GM18526 (cell line): ENCODE results near the gene NFASC.

ENCODE experiments used
- POLR2A ChIP-seq: IDR thresholded peaks from 3 replicates; pipeline ENCODE4 v1.6.1; 2011; ENCODE audit not compliant: insufficient read length; ENCODE audit errors: extremely low read depth

NFASC gene

DNA sequence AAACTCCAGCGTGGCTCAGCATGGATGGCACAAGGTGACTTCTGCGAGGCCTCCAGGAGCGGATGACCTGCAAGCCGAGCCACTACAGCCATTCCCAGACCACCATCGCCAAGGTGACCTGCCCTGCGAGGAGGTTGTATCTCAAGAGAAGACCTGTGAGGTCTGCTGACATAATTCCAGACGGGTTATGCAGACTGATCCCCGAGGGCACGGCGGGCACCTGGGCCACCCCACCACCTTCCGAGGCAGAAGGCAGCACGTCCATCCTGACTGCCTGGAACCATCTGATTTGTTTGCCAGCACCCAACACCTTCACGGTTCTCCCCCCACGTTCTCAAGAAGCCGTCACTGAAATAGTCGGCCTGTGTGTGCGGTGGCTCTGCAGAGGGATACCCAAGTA is 115.5 kb downstream of the NFASC start:
- TF ChIP-seq POLR2A = no peak

DNA sequence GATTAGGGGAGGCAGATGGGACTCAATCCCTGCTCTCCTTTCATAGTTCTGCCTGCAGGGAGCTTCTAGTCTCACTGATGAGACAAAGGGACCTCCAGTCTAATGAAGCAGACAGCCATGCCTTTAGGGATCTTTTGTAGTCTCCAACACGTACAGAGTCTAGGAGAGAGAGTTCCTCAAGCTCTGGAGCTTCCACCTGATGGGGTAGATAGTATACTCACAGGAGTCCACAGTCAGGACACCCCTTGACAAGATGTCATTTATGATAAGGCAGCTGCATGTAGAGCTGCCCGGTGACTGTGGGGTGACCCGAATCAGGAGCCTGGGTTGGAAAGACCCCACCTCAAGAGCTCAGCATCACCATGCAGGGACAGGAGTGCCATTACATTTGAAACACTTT is 117.0 kb downstream of the NFASC start:
- TF ChIP-seq POLR2A = no peak

DNA sequence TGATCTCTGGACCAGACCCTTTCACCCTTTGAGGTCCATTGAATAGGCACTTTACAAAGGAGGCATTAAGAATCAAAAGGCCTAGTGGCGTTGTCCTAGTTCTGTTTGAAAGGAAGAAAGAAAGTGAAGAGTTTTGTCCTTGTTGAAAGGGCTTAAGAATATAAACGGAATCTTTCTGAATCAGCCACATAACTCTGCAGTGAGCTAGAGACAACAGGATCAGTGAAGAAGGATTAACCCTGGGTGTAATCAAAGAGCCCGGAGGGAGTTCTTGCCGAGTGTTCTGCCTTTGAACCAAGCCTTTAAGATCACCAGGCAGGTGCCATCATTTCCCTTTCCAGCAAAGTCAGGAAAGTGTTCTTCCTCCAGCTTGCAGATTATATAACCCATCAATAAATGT is 117.5 kb downstream of the NFASC start:
- TF ChIP-seq POLR2A = no peak

DNA sequence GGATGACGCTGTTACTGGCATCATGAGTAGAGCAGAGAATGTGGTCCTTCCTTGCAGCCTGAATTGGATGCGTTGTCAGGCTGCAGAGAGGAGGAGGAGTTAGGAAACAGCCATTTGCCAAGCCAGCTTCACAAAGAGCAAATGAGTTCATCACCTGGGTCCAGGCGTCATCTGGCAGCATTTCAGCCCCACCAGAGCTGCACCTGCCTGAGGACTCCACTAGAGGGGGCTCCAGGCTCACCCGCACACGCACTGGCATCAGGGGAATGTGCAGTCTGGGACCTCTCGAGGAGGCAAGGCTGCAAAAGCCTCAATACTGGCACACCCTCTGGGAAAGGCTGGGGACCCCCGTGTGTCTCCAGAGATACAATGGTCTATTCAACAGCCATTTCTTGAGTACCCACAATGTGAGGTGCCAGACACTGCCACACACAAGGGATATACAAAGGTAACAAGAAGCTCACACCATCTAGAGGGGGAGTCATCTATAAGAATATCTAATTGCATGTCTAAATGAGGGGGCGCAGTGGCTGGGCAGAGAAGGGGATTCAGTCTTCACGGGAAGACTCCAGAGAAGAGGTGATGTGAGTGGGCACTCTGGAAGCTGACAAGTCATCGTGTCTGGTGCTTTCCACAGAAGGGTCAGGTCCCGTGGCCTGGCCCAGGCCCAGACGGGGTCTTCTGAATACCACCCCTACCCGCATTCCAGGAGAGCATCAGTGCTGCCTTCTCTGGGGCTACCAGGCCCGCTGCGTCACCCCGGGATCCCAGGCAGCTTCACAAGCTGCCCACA is 118.8 kb downstream of the NFASC start:
- no peak for TF ChIP-seq POLR2A

DNA sequence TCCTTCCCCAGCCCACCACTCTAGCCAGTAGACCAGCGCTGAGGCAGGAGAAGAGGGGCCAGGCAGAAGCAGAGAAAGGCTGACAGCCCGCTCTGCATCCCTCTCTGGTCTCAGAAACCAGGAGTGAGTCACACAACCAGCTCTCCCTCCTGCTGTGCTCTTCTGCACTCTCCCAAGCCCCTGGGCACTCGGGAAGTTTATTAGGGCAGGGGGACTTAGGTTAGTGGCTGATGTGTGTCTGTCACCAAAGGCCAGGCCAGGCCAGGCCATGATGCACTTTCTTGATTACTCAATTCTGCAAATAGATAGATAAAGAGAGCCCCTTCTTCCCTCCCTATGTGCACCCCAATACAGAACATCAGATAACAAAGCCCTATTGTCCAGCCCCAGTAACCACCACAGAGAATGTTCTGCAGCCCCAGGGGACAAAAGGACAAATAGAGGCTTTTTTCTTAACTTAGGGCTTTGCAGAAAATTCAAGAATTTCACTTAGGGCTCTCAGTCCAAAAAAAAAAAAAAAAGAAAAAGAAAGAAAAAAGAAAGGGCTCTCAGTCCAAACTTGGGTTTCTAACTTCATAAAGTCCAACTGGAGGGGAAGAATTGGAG is 119.5 kb downstream of the NFASC start:
- TF ChIP-seq POLR2A = no peak

- TF ChIP-seq POLR2A = no peak
Observed at GRCh38 chr1:204990721-204991341, 120.2 kb downstream of the NFASC start.

DNA sequence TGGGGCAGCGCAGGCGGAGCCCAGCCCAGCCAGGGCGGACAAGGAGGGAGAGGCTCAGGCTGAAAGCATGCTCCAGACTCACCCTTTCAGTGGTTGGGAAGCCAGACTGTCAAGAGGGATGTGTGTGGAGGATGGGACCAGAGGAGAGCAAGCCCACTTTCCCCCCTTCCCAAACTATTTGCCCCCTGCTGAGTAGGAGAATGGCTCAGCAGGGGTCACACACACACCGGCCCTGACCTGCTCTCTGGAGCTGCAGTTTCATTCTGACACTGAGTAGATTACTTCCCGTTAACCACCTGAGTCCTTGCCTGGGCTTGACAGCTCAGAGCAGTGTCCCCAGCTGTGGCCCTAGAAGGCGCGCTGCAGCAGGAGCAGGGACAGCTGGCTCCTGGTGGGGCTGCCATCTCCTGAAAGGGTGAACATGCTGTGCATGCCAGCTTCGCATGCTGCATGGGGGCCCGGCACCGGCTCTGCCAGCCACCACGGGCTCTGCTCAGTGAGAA is 120.7 kb downstream of the NFASC start:
- no peak for TF ChIP-seq POLR2A

- no peak for TF ChIP-seq POLR2A
Observed at GRCh38 chr1:204992201-204992997, 121.7 kb downstream of the NFASC start.

- TF ChIP-seq POLR2A = no peak
Observed at GRCh38 chr1:204992998-204993314, 122.3 kb downstream of the NFASC start.

GRCh38 chr1:204994086-204994862 is 123.6 kb downstream of the NFASC start:
- no peak for TF ChIP-seq POLR2A

DNA sequence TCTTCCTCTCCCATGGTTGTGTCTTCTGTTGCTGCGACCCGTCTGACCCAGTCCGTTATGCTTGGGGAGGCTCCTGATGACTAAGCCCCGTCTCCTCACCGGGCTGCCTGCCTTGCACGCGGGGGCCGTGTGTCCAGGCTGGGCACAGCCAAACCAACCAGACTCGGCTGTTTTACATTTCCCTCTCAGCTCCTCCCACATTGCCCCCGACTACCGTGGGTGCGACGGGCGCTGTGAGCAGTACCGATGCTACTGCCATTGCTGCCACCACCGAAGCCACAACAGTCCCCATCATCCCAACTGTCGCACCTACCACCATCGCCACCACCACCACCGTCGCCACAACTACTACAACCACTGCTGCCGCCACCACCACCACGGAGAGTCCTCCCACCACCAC is 126.3 kb downstream of the NFASC start:
- TF ChIP-seq POLR2A = no peak

GRCh38 chr1:204997591-204998355 is 127.1 kb downstream of the NFASC start:
- TF ChIP-seq POLR2A = no peak

DNA sequence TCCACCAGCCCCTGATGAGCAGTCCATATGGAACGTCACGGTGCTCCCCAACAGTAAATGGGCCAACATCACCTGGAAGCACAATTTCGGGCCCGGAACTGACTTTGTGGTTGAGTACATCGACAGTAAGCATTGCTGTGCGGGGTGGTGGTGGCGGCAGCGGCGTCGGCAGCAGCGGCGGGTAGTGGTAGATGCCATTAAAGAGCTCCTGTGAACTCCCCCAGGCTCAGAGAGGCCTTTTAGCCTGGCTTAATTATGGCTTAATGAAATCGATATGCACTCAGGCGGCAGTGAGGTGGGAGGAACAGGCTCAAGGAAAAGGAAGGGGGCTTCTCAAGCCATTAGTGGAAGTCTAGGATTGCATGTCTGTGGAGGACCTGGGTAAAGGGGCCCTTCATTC is 130.5 kb downstream of the NFASC start:
- TF ChIP-seq POLR2A = no peak

DNA sequence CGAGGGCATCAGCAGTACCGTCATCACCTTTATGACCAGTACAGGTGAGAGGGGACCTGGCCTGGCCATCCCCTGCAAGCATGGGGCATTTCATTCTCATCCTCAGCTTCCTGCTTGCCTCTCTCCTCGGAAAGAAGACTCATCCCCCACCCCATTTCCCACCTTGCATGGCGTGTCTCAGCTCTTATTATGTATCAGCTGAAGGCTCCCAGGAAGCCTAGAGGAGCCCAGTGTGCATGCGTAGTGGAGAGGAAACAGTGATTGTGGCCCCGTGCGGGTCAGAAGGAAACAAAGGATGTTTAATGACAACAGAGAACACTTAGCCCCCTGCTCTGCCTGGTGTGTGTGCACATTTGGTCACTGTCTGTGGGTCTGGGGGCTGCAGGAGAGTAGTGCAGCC is 132.0 kb downstream of the NFASC start:
- TF ChIP-seq POLR2A = no peak
